ENCODE results near the gene MEIOSIN. TPM values are rescaled to one million over a fixed set of nuclear protein-coding genes. Genes with fewer than 3 reads are reported as not detected.

Gene MEIOSIN
- total and polyA plus RNA-seq, 2 of the 13 experiments (the other 11 are each of a cell fraction or from before 2014, with no cell fraction given): not detected

- TF ChIP-seq MXD3 (CRISPR knock-in tag; IDR thresholded peaks at IDR 0.05) (peak; percentile 83), ZNF891 (CRISPR knock-in tag; IDR thresholded peaks at IDR 0.05) (peak; percentile 37; the same call in 1 of the 2 replicates), ZNF768 (CRISPR knock-in tag; IDR thresholded peaks at IDR 0.05) (0 out of 2 replicates have a peak, but pooled peaks have one; percentile 33), SP2 (CRISPR knock-in tag; IDR thresholded peaks at IDR 0.05) (peak; percentile 88), ELF3 (CRISPR knock-in tag; IDR thresholded peaks at IDR 0.05) (peak; percentile 28; the same call in 1 of the 2 replicates), SNAI1 (CRISPR knock-in tag; IDR thresholded peaks at IDR 0.05; ENCODE audit: borderline replicate concordance) (0 out of 2 replicates have a peak, but pooled peaks have one; percentile 48), XRCC5 (optimal IDR thresholded peaks at IDR 0.05; ENCODE audit: low read length) (peak; percentile 34), SIN3A (IDR thresholded peaks at IDR 0.05; ENCODE audit: borderline replicate concordance, low read depth, low read length) (0 out of 2 replicates have a peak, but pooled peaks have one; percentile 74), ZFP36L1 (CRISPR knock-in tag; IDR thresholded peaks at IDR 0.05) (0 out of 2 replicates have a peak, but pooled peaks have one; percentile 17), FOXC1 (CRISPR knock-in tag; IDR thresholded peaks at IDR 0.05; ENCODE audit: borderline replicate concordance) (peak; percentile 22; the same call in 1 of the 2 replicates), TMF1 (CRISPR knock-in tag; IDR thresholded peaks at IDR 0.05; ENCODE audit: low read depth) (peak; percentile 1; the same call in 1 of the 2 replicates), NFYB (CRISPR knock-in tag; IDR thresholded peaks at IDR 0.05) (peak; percentile 94), IKZF5 (CRISPR knock-in tag; IDR thresholded peaks at IDR 0.05) (0 out of 2 replicates have a peak, but pooled peaks have one; percentile 0), SOX5 (CRISPR knock-in tag; IDR thresholded peaks at IDR 0.05; ENCODE audit: borderline replicate concordance) (0 out of 2 replicates have a peak, but pooled peaks have one; percentile 5), ZNF574 (CRISPR knock-in tag; IDR thresholded peaks at IDR 0.05) (peak; percentile 14), MNT (IDR thresholded peaks at IDR 0.05) (peak; percentile 59), HOXA3 (CRISPR knock-in tag; IDR thresholded peaks at IDR 0.05) (peak; percentile 11; the same call in 1 of the 2 replicates), KAT7 (CRISPR knock-in tag; IDR thresholded peaks at IDR 0.05; ENCODE audit: borderline replicate concordance) (0 out of 2 replicates have a peak, but pooled peaks have one; percentile 3), POLR2G (IDR thresholded peaks at IDR 0.05; ENCODE audit: low read depth, low read length) (peak; percentile 94), BRD4 (CRISPR knock-in tag; IDR thresholded peaks at IDR 0.05) (peak; percentile 66; the same call in 1 of the 2 replicates), ZBTB34 (CRISPR knock-in tag; IDR thresholded peaks at IDR 0.05) (no peak), ZNF451 (CRISPR knock-in tag; IDR thresholded peaks at IDR 0.05) (peak; percentile 60)
Measured at GRCh38 chr19:45692187-45693105, 40.8 kb upstream of the MEIOSIN start, which contains the start of gene QPCTL (continued).

Data from HepG2 (cell line).